Stimulated activated CD4-positive, alpha-beta T cell treated with anti-CD3 and anti-CD28 coated beads, Interleukin-4, amount 100 ng/mL, for 48 hours (primary cell): ENCODE results near the gene CTAG1B.
"Not testable (repeated sequence)": the region's sequence is repeated elsewhere in the genome, so short reads cannot be mapped to it uniquely, and the experiment has no call there.

Experiments used
- DNase-seq, 2 donors: peaks; one replicate each; pipeline ENCODE4 v3.0.0-alpha.2; 2020; ENCODE audit warnings: low read depth in 2 of 2

CTAG1B gene

DNA sequence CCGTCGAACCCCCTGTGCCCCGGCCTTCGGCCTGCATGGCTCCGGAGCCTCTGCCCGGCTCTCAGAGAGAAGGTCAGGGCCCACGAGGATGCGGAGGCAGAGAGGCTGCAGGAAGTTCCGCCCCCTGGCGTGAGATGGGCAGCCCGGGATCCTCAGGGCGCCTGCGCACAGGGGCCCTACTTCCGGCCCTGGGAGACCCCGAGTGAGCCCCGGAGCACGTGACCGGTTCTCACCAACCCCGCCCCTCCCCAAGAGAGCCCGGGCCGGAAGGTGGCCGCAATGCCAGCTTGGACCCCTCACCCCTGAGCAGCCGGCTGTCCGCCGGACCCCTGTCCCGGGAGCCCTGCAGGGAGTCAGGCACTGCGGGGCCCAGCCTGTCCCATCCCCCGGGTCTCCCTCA, at the start of gene CTAG1B:
Gene CTAG1B (minus strand): TSS at position 101 of the 400 bp plus-strand sequence. CDS start 64 bp downstream, at position 37.
- DNase-seq: not testable (repeated sequence)

DNA sequence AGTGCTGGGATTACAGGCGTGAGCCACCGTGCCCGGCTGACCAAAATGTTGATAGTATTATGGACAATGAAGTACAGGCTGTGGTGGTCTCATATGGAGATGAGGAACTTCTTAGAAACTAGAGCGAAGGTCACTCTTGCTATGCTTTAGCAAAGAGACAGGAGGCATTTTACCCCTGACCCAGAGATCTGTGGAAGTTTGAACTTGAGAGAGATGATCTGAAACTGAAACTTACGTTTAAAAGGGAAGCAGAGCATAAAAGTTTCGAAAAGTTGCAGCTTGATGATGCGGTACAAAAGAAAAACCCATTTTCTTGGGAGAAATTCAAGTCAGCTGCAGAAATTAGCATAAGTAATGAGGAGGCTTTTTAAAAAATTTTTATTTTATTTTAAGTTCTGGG, 42.8 kb upstream of the CTAG1B start:
- no peak for DNase-seq

DNA sequence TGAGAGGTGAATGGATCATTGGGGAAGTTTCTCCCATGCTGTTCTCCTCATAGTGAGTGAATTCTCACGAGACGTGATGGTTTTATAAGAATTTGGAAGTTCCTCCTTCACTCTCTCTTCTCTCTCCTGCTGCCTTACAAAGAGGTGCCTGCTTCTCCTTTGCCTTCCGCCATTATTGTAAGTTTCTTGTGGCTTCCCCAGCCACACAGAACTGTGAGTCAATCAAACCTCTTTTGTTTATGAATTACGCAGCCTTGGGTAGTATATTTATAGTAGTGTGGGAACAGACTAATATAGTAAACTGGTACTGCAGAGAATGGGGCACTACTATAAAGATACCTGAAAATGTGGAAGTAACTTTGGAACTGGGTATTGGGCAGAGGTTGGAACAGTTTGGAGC, 42.1 kb upstream of the CTAG1B start:
- DNase-seq: no peak

DNA sequence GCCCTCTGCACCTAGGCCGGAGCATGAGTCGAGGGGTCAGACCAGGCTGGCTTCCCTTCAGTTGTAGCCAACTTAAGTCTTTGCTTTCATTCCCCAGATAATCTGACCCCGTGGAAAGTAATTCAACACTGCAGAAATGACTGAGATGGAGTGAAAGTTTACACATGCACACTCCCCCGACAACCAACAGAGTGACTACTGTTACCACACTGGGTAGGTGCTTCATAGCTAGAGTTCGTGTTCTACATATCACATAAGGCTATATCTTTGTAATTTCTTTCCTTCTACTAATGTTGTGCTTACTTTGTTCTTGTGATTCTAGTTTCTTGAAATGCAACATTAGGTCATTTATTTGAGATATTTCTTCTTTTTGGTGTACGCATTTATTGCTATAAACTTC, 41.5 kb upstream of the CTAG1B start:
- DNase-seq: no peak

DNA sequence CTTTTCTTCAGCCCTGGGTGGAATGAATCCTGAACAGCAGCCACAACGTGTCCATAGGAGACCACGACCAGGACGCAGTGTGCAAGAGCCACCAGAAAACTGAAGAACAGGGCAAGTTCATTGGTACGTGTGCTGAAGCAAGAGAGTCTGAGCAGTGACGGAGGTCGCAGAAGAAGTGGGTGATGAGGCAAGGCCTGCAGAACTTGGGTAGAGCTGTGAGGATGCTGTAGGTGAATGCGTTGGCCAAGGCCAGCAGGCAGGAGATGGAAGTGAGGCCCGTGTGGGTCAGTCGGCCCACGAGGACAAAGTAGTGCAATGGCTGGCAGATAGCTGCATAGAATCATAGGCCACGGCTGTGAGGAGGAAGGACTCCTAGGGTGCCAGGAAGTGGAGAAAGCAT, 39.9 kb upstream of the CTAG1B start:
- no peak for DNase-seq

DNA sequence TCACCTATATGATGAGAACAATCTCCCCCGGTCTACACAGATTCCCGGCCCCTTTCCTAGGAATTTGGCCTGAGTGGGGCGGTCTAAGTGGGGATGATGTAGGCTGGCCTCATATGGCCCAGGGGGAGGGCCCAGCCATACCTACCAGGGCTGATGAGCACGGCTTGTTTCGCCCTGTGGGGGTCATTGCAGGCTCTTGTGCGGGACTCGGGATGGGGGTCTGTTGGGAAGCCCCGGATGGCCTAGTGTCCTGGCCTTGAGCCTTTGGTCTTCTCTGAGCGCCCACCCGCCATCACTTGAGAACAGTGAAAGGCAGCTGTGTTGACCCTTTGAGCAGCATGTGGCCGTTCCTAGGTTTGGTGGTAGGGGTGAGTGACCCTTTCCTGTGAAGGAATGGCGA, 39.1 kb upstream of the CTAG1B start:
- DNase-seq: no peak

DNA sequence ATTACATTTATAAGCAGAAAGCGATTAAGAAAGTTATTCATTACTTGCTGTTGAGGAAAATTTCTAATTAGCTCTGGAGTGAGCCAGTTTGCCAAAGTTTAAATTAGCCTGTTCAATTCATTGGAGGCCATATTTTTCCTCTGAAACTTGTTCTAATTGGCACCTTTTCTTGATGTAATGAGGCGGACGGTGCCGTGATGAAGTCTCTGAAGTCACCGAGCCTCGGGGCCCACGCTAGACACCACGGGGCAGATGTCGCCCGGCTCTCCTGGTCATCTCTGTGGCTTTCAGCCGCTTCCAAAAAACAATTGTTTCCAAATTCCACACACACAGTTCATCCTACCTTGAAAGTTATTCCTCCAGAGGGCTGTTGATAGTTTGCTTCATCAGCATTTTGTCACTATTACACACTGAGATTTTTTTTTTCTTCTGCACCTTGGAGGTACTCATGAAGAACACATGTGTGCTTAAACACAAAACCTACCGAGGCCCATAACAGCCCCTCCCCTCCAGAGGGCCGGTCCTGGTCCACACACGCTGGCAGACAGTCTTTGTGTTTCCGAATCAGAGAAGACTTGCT, 38.2 kb upstream of the CTAG1B start:
- DNase-seq: no peak

DNA sequence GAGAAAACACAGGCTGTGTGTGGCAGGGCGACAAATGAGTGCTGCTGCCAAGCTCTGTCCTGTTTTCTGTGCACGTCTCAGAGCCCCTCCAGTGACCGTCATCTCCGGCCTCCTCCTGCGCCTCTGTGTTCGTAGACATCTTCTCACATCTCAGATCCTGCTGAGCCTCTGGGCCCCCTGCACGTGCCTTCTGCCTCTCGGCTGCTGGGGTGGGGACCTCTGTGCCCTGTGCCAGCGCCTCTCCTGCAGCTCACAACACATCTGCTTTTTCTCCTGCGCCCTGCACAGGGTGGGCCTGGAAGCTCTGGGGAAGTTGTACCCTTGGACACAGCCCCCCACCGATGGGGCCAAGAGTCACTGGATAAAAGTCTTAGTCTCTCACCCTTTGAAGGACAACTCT, 36.7 kb upstream of the CTAG1B start:
- DNase-seq: no peak

DNA sequence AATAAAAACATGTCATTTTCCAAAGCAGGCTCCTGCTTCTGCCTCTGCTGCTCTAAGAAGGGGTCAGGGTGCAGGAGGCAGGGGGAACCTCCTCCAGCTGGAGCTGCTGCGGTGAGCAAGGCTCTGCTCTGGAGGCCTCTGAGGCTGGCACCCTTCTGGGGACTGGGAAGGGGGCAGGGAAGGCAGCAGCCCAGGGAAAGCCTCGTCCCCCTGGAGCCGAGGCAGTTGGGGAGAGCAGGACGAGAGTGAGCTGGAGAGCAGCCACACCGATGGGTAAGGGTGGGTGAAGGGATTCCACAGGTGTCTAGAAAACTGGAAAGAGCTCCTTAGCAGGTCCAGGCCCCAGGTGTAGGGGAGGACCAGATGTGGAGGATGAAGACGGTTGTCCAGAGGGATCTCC, 36.3 kb upstream of the CTAG1B start:
- DNase-seq: no peak

DNA sequence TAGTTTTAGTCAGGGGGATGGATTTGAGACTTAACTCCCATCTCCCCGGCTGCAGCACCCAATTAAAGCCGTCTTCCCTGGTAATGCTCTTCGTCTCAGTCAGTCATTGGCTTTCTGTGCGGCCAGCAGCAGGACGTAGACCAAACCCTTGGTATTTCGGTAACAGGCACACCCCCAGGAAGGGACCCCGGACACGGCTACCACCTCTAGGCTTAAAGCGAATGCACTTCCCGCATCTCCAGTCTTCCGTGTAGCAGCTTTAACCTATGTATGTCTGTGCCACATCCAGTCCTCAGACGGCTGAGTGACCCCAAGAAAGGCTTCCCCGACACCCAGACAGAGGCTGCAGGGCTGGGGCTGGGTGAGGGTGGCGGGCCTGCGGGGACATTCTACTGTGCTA, 35.8 kb upstream of the CTAG1B start:
- DNase-seq: no peak

DNA sequence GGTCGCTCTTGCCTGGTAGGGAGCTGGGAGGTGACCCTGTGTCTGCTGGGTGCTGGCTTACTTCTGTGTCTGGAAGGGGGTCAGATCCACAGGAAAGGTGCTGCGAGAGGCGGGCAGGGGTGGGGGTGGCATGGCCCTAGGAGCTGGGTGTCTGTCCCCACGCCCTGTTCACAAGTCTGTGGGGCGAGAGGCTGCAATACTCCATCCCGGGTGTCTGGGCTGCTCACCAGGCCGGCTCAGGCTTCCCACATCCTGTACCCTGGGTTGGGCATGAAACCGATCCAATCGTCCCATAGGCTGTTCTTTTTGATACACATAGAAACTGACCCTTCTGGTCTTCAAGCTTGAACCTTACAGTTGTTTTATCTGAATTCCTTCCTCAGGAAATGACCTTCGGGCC, 35.3 kb upstream of the CTAG1B start:
- no peak for DNase-seq

DNA sequence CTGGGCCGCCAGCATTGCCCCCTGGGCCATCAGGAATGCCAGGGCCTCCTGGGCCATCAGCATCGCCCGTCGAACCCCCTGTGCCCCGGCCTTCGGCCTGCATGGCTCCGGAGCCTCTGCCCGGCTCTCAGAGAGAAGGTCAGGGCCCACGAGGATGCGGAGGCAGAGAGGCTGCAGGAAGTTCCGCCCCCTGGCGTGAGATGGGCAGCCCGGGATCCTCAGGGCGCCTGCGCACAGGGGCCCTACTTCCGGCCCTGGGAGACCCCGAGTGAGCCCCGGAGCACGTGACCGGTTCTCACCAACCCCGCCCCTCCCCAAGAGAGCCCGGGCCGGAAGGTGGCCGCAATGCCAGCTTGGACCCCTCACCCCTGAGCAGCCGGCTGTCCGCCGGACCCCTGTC, 34.3 kb upstream of the CTAG1B start, which contains the start of gene CTAG2:
Gene CTAG2 (minus strand): TSS at position 167 of the 400 bp plus-strand sequence. CDS start 64 bp downstream, at position 103.
- DNase-seq: not testable (repeated sequence)

DNA sequence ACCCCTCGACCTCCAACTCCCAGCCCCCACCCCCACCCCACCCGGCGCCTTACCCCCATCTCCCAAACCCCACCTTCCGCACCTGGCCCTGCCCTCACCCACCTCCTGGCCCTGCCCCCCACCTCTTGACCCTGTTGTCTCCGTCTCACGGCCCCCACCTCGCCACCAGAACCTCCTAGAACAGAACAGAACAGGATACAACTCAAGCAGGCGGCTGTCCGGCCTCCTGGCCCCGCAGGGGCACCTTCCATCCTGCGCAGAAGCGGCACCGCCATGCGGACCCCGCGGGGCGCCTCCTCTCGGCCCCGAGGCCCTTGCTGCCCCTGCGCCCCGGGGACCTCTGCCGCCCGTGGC, 33.9 kb upstream of the CTAG1B start:
- DNase-seq: no peak

DNA sequence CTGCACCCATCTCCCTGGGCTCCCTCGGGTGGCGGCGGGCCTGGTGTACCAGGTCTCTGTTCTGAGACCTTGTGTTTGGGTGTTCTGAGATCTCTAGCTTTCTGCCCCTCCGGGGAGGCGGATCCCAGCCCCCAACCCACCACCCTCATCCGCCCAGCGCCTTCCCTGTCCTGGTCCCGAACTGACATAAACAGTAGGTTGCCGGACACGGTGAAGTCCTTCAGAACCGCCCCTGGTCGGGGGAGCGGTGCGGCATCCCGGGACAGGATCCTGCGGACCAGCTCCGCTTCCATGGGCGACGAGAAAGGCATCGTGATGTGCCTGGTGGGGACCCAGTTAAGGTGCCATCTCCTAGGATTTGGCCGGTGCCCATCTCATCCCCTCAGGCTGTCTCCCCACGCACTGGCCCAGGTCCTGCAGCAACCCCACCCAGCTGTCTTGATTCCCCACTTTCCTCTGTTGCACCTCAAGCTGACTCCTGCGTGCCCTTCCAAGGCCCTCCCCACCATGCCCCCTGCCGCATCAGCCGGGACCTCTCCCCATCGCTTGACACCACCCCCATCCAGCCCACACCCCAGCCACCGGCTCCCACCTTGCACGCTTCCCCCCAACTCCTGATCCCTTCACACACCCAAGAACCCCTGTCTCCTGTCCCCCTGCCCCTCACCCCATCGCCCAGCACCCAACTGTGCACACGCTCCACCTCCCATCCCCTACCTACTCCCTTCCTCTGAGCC, 33.4 kb upstream of the CTAG1B start:
- no peak for DNase-seq

DNA sequence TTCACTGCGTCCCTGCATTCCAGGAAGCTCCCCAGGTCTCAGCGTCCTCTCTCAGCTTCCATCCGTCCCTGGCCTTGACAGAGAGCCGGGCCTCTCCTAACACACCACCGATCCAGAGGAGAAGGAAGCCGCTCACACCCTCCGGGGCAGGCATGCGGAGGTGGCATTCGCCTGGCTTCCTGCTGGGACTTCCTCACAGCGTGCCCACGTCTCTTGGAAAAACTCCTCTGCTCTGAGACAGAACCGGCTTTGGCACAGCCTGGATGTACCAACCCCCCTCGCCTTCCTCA, 31.1 kb upstream of the CTAG1B start:
- no peak for DNase-seq

DNA sequence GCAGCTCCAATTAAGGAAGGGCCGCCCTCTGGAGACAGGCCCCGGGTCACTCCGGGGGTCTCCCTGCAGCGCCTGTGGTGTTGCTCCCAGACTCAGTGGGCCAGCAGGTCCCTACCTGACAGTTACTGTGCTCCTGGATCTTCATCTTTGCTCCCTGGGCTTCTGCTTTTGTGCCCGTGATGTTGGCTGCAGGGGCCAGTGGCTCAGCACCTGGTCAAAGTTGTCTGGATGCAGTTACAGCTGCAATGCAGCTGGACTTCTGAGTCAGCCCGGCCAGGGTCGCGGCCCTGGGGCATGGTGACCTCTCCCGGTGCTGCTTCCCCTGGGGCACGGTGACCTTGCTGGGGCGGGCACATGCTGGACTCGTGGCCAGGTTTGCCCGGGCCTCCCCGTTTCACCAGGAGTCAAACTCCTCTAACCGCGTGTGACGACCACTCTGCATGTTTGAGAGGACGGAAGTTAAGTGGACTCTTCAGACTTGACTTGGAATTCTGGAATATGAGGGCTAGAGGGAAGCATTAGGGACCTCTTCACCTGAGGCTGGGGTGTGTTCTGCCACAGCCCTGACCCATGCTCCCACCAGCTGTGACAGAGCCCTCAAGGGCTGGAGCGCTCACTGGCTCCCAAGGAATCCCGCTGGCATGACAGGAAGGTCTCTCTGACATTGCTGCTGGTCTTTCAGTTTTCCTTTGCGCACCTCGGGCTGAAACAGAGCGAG, 30.6 kb upstream of the CTAG1B start:
- no peak for DNase-seq

DNA sequence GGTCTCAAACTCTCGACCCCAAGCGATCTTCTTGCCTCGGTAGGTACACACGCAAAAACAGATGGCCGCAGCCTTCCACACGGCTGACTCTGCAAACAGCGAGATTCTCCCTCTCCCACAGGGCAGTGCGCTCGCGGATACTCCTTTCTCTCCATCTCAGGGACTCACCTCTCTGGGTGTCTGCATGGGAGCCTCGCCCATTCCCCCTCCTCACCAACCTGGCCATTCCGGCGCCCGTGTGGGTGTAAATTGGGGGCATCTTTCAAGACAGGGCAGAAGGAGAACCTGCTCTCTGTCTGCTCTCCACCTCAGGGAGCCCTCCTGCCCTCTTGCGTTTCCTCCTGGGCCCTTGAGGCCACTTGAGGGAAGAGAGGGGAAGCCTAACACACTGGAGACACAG, 29.8 kb upstream of the CTAG1B start:
- DNase-seq: no peak

DNA sequence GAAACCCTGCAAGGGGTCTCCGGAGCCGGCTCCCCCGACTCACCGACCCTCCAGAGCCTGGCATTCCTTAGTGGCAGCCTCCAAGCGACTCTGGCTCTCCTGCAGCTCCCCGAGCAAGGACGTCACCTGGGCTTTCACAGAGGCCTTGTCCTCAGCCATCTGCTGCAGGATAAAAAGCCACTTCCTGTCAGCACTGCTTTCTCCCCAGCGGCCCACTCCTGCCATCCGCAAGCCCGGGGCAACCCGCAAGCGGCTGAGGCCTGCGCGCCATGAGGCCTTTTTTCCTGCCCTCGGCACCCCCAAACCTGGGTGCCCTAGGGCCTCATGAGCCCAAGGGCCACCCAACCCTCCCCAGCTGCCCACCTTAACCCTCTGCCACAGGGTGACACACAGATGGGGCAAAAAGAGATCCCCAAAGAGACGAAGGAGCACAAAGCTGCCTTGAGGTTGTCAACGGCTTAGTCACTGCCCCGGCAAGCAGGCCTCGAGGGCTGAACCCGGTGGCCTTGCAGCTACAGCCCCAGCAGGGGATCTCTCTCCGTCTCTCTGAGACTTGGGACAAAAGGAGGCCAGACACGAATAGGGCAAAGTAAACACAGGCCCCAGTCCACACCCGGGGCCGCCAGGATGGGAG, 26.8 kb upstream of the CTAG1B start:
- not testable (repeated sequence) for DNase-seq

DNA sequence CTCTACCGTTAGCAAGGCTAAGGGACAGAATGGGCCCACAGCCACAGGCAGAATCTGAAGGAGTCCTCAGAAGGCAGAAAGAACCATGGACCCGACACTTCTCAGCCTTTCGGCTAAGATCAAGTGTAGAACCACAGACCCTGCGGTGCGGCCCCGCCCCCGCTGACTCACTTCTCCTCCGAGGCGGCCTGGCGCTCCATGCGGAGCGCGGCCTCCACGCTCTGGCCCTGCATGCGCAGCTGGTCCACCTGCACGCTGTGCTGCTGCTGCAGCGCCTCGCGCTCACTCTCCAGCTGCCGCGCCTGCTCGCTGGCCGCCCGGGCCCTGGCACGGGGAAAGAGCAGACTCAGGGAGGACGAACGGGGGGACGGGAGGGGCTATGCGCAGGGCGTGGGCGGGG, 24.6 kb upstream of the CTAG1B start:
- not testable (repeated sequence) for DNase-seq

DNA sequence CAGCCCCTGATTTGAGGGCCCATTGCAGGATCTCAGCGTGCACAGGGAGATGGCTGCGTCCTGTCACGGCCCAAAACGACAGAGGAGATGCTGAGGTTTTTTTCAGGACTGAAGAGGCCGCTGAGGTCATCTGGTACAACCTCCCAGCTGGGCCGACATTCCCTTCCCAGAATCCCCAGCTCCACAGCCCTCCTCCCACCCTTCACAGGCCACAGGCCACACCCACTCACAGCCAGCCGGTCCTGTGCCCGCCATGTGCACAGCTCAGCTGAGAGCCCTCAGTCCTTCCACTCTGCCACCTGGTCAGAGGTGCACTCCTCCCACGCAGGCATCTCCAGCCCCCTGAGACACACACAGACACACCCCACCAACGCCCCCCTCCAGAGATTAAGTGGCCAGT, 22.7 kb upstream of the CTAG1B start:
- not testable (repeated sequence) for DNase-seq

DNA sequence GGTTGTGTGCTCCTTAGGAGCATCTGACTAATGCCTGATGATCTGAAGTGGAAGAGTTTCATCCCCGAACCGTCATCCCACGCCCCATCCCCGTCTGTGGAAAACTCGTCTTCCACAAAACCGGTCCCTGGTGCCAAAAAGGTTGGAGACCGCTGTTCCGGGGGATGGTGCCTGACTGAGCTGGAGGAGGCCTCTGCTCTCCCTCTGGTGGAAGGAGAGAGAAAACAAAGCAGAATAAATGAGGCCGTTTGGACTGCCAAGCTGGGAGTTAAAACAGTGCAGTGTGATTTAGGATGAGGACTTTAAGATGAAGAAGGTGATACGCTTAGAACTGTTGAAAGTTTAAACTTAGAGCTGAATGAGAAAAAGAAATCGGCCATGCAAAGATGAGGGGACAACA, 14.6 kb upstream of the CTAG1B start:
- not testable (repeated sequence) for DNase-seq

DNA sequence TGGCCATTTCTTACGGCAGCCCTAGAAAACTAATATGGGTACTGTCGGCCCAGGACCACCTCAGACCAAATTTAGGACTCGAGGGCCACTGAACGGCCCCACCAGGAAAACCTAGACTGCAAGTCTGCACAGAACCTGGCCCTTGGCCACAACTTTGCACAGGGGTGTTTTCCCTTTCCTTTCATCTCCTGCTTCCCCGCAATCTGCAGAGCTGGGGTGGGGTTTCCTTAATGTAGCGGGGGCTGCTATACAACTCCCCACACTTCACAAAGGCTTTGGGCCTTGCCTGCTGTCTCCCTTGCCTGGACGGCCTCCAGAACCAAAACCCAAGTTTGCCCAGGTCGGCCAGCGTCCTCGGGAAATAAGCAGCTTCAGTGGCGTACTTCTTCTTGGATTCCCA, 11.9 kb upstream of the CTAG1B start:
- DNase-seq: not testable (repeated sequence)

DNA sequence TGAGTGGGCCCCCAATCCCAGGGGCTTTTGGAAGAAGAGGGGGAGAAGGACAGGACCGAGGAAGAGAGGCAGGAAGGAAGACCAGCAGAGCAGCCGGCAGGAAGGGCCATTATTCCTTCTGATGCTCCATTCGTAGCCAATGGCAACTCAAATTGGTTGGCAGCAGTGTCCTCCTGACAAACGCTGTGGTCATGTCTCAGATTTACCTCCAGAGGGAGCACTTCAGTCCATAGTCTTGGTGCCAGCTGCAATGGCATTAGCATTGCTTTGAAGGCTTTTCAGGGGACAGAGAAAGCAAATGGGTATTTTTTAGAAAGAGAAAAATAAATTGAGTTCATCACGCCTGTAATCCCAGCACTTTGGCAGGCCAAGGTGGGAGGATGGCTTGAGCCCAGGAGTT, 9.9 kb upstream of the CTAG1B start:
- DNase-seq: not testable (repeated sequence)
